ENCODE results near the gene SLC22A7.

GRCh38 chr6:43283514-43283901, 14.6 kb upstream of the SLC22A7 start:
- TF ChIP-seq CTCF (IDR thresholded peaks at IDR 0.05) (no peak), EP300 (IDR thresholded peaks at IDR 0.05) (no peak), POLR2A (IDR thresholded peaks at IDR 0.05) (no peak)
